DND-41 (cell line): ENCODE measurements around the gene PDE4B.

ENCODE experiments used
- ATAC-seq: fragments of 200-7000 bp; cut with Tn5 transposase; 3 replicates; pipeline ENCODE4 v1.9.1; 2021; ENCODE audit warnings: low read depth; ENCODE audit not compliant: insufficient read depth
- DNase-seq: peaks from one replicate; pipeline ENCODE4 v3.0.0-alpha.2; 2020
- H2AFZ ChIP-seq: 2 replicates; pipeline ENCODE4 v1.6.0; 2012; ENCODE audit warnings: low read depth, low read length
- H3K27ac ChIP-seq: 2 replicates; pipeline ENCODE4 v1.5.1; 2012; ENCODE audit warnings: low read length, inconsistent platforms
- H3K27me3 ChIP-seq: fragments of 200-600 bp; sonication (generic); 2 replicates; pipeline ENCODE4 v1.6.0; 2012; ENCODE audit warnings: low read length, mild to moderate bottlenecking, inconsistent platforms; ENCODE audit not compliant: insufficient read depth, poor library complexity
- H3K36me3 ChIP-seq: 2 replicates; pipeline ENCODE4 v1.5.1; 2012; ENCODE audit warnings: low read length, inconsistent platforms; ENCODE audit not compliant: insufficient read depth
- H3K4me1 ChIP-seq: 2 replicates; pipeline ENCODE4 v1.5.1; 2012; ENCODE audit warnings: mild to moderate bottlenecking, low read length; ENCODE audit not compliant: insufficient read depth
- H3K4me2 ChIP-seq: 2 replicates; pipeline ENCODE4 v1.6.0; 2012; ENCODE audit warnings: mild to moderate bottlenecking, moderate library complexity, low read length, inconsistent platforms; ENCODE audit not compliant: insufficient read depth
- H3K4me3 ChIP-seq, 2 experiments: fragments of 200-600 bp in 1 of 2; shearing (Covaris generic) in 1 of 2; 2 replicates each; pipeline ENCODE4 v1.5.1; 2012 to 2016; ENCODE audit warnings: inconsistent platforms in 2 of 2, low read length in 2 of 2, mild to moderate bottlenecking in 2 of 2, low read depth in 1 of 2, moderate library complexity in 1 of 2
- H3K79me2 ChIP-seq: 2 replicates; pipeline ENCODE4 v1.6.0; 2012; ENCODE audit warnings: low read length, inconsistent platforms; ENCODE audit not compliant: insufficient read depth
- H3K9ac ChIP-seq: 2 replicates; pipeline ENCODE4 v1.6.0; 2012; ENCODE audit warnings: low read depth, mild to moderate bottlenecking, inconsistent platforms, low read length, moderate library complexity
- H3K9me3 ChIP-seq: 2 replicates; pipeline ENCODE4 v1.5.1; 2012; ENCODE audit warnings: low read length, moderate library complexity, mild to moderate bottlenecking, inconsistent platforms; ENCODE audit not compliant: insufficient read depth, severe bottlenecking
- H4K20me1 ChIP-seq: 2 replicates; pipeline ENCODE4 v1.6.0; 2012; ENCODE audit warnings: low read length; ENCODE audit not compliant: insufficient read depth
- EZH2 ChIP-seq: IDR thresholded peaks from 3 replicates; pipeline ENCODE4 v1.6.1; 2012; ENCODE audit warnings: borderline replicate concordance, low read depth, mild to moderate bottlenecking, moderate library complexity, low read length, inconsistent platforms; ENCODE audit not compliant: severe bottlenecking
- TF ChIP-seq, protein P1 (sequence below): IDR thresholded peaks from 2 replicates; pipeline ENCODE4 v1.5.1; 2012; ENCODE audit warnings: borderline replicate concordance, low read length, moderate library complexity, mild to moderate bottlenecking; ENCODE audit not compliant: poor library complexity, severe bottlenecking; ENCODE audit errors: extremely low read depth

Gene PDE4B

DNA sequence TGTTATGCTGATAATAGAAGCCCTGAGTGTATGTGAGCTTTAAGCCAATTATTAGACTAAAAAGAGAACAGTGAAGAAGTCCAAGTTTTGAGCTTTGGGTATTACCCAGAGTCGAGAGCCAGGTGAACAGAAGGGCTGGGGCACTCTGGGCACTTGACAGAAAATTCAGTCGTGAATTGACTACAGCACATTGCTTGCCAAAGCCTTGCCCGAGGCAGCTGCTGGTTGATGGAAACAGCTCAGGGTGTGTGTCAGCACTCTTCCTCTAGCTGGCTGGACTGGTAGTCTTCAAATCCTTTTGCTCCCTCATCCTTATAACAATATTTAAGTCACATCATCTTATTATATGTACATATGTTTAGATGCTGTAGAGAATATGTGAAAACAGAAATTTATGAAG is 21.3 kb downstream of the PDE4B start:
- no peak for TF ChIP-seq EZH2
- TF ChIP-seq, protein P1, sequence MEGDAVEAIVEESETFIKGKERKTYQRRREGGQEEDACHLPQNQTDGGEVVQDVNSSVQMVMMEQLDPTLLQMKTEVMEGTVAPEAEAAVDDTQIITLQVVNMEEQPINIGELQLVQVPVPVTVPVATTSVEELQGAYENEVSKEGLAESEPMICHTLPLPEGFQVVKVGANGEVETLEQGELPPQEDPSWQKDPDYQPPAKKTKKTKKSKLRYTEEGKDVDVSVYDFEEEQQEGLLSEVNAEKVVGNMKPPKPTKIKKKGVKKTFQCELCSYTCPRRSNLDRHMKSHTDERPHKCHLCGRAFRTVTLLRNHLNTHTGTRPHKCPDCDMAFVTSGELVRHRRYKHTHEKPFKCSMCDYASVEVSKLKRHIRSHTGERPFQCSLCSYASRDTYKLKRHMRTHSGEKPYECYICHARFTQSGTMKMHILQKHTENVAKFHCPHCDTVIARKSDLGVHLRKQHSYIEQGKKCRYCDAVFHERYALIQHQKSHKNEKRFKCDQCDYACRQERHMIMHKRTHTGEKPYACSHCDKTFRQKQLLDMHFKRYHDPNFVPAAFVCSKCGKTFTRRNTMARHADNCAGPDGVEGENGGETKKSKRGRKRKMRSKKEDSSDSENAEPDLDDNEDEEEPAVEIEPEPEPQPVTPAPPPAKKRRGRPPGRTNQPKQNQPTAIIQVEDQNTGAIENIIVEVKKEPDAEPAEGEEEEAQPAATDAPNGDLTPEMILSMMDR: no peak

DNA sequence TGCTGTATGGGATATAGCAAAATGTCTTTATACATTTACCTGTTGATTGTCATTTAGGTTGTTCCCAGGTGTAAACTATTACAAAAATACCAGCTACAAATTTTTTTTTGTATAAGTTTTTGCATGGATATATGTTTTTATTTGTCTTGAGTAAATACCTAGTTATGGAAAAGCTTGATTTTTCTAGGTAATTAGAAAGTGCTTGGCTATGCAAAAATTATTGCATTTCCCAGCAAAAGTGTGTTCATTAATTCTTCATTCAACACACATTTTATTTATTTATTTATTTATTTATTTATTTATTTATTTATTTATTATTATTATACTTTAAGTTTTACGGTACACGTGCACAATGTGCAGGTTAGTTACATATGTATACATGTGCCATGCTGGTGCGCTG is 22.1 kb downstream of the PDE4B start:
- H2AFZ ChIP-seq: no peak overlapping the region
- TF ChIP-seq, protein P1: no peak
- no peak for TF ChIP-seq EZH2
- no peaks in the 10 kb centered on the region for H4K20me1 ChIP-seq
- DNase-seq (no peak), ATAC-seq (no peak)
- no peak overlapping the region for H3K27ac ChIP-seq
- no peaks in the 10 kb centered on the region for H3K27me3 ChIP-seq
- no peaks in the 10 kb centered on the region for H3K36me3 ChIP-seq
- H3K79me2 ChIP-seq: no peaks in the 10 kb centered on the region
- H3K4me1 ChIP-seq: no peaks in the 10 kb centered on the region
- no peak overlapping the region for H3K4me3 ChIP-seq
- no peaks in the 10 kb centered on the region for H3K9me3 ChIP-seq
- no peak overlapping the region for H3K9ac ChIP-seq
- H3K4me2 ChIP-seq: no peak overlapping the region

More for the DNA sequence above, 21.3 kb downstream of the PDE4B start:
- H3K27me3 ChIP-seq: no peaks in the 10 kb centered on the region
- no peak overlapping the region for H3K4me3 ChIP-seq
- DNase-seq: no peak
- no peak for ATAC-seq
- no peaks in the 10 kb centered on the region for H4K20me1 ChIP-seq
- H3K9ac ChIP-seq: no peak overlapping the region
- no peaks in the 10 kb centered on the region for H3K4me1 ChIP-seq
- H3K79me2 ChIP-seq: no peaks in the 10 kb centered on the region
- no peaks in the 10 kb centered on the region for H3K9me3 ChIP-seq
- H3K36me3 ChIP-seq: no peaks in the 10 kb centered on the region
- H2AFZ ChIP-seq: no peak overlapping the region
- no peak overlapping the region for H3K4me2 ChIP-seq
- no peak overlapping the region for H3K27ac ChIP-seq

DNA sequence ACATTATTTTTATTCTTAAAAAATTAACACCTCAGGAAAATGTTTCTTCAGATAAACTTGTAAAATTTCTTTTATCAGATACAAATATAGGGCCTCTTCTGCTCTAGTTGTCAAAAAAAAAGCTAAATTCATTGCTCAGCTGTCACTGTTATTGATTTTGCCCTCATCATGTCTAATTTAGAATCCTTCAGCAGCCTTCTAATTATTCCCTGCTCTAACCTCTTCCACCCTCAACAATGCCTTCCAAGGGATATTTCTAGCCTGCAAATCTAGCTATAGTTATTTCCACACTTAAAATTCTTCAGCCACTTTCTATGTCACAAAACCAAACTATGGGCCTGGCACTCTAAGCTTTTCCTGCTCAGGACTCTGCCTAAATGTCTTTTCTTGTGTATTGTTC is 25.2 kb downstream of the PDE4B start:
- ATAC-seq (no peak), DNase-seq (no peak)
- TF ChIP-seq, protein P1: no peak
- TF ChIP-seq EZH2: no peak
- no peak overlapping the region for H2AFZ ChIP-seq
- no peak overlapping the region for H3K4me3 ChIP-seq
- H3K4me1 ChIP-seq: no peaks in the 10 kb centered on the region
- no peak overlapping the region for H3K9ac ChIP-seq
- no peaks in the 10 kb centered on the region for H4K20me1 ChIP-seq
- no peak overlapping the region for H3K27ac ChIP-seq
- no peaks in the 10 kb centered on the region for H3K27me3 ChIP-seq
- no peaks in the 10 kb centered on the region for H3K9me3 ChIP-seq
- H3K79me2 ChIP-seq: no peaks in the 10 kb centered on the region
- no peak overlapping the region for H3K4me2 ChIP-seq
- no peaks in the 10 kb centered on the region for H3K36me3 ChIP-seq

DNA sequence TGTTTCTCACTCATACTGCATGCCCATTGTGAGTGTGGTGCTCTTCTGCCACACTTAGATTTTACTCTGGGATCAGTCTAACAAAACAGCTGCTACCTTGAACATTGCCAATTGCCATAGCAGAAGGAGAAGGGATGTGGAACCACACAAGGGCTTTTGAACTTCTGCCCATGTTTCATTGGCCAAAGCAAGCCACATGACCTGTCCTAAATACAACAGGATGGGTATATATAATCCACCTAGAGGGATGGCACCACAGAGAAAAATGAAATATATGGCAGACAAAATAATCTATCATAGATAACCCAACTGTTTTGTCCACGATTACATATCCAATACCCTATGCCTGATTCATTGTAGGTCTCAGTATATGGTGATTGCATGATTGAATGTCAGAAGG is 26.3 kb downstream of the PDE4B start:
- no peaks in the 10 kb centered on the region for H3K27me3 ChIP-seq
- no peak overlapping the region for H2AFZ ChIP-seq
- ATAC-seq: no peak
- no peak overlapping the region for H3K9ac ChIP-seq
- H3K4me3 ChIP-seq: no peak overlapping the region
- H3K27ac ChIP-seq: no peak overlapping the region
- no peaks in the 10 kb centered on the region for H4K20me1 ChIP-seq
- H3K4me2 ChIP-seq: no peak overlapping the region
- no peaks in the 10 kb centered on the region for H3K79me2 ChIP-seq
- no peaks in the 10 kb centered on the region for H3K36me3 ChIP-seq
- H3K9me3 ChIP-seq: no peaks in the 10 kb centered on the region
- TF ChIP-seq, protein P1: no peak
- no peak for TF ChIP-seq EZH2
- DNase-seq: no peak
- H3K4me1 ChIP-seq: no peaks in the 10 kb centered on the region
